ENCODE results near the gene C1QTNF1.

DNA sequence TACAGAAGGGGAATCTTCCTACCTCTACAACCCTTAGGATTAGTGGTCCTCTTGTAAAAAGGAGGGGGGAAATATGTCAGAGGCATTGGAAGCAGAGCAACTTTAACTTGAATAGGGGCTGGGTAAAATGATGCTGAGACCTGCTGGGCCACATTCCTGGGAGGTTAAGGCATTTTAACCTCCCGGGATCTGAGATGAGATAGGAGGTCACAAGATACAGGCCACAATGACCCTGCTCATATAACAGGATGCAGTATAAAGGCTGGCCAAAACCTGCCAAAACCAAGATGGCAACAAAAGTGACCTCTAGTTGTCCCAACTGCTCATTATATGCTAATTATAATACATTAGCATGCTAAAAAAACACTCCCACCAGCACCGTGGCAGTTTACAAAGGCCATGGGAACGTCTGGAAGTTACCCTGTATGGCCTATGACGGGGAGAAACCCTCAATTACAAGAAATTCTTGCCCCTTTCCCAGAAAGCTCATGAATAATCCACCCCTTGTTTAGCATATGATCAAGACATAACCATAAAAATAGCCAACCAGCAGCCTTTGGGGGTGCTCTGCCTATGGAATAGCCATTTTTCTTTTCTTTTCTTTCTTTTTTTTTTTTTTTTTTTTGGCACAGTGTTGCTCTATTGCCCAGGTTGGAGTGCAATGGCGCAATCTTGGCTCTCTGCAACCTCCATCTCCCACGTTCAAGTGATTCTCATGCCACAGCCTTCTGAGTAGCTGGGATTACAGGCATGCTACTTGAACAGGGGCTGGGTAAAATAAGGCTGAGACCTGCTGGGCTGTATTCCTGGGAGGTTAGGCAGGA is 6.2 kb upstream of the C1QTNF1 start:
- TF ChIP-seq, protein P1, sequence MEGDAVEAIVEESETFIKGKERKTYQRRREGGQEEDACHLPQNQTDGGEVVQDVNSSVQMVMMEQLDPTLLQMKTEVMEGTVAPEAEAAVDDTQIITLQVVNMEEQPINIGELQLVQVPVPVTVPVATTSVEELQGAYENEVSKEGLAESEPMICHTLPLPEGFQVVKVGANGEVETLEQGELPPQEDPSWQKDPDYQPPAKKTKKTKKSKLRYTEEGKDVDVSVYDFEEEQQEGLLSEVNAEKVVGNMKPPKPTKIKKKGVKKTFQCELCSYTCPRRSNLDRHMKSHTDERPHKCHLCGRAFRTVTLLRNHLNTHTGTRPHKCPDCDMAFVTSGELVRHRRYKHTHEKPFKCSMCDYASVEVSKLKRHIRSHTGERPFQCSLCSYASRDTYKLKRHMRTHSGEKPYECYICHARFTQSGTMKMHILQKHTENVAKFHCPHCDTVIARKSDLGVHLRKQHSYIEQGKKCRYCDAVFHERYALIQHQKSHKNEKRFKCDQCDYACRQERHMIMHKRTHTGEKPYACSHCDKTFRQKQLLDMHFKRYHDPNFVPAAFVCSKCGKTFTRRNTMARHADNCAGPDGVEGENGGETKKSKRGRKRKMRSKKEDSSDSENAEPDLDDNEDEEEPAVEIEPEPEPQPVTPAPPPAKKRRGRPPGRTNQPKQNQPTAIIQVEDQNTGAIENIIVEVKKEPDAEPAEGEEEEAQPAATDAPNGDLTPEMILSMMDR (IDR thresholded peaks at IDR 0.05; ENCODE audit: low read length): no peak
- TF ChIP-seq EZH2phosphoT487 (IDR thresholded peaks at IDR 0.05; ENCODE audit: low read length) (no peak), EZH2 (optimal IDR thresholded peaks at IDR 0.05; ENCODE audit: low read depth, low read length) (no peak)
